ENCODE measurements around the gene SLC25A4. TPM values are rescaled to one million over a fixed set of nuclear protein-coding genes. Genes with fewer than 3 reads are reported as not detected.

SLC25A4 gene
- total RNA-seq, 1 donor from 2014 or later = 27.7 TPM

DNA sequence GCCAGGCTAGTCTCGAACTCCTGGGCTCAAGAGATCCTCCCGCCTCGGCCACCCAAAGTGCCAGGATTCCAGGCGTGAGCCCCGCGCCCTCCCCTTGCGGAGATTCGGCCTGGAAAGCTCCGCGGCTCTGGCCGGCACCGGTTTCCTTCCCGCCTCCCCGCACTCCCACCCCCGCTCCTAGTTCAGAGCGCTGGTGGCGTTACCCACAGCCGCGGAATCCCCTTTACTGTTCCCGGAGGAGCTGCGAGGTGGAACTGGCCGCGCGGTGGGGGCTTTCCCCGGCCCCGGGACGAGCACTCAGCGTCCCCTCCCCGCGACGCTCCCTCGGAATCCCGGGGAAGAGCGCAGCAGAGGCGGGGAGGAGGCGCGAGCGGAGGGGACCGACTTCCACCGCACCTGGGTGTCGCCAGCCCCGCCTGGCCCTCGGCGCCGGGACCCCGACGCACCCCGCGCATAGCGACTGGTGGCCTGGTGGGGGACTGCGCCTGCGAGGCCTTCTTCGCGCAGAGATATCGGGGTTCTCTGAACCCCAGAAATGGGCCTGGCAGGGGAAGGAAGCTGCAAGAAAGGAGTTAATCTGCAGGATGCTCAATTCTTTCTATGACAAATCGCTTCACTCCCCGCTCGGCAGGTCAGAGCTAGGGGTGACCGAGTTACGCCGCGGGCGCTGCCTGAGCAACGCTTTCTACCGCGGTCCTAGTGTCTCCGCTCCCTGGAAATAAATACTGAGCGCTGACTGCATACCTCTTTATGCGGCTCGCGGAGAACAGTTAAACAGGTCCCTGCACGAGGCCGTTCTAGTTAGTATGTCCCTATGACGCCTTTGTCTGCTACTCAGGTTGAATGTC lies 14.6 kb upstream of the SLC25A4 start:
- Mint-ChIP-seq H3K4me3 (ENCODE audit: unreplicated experiment) (peak overlapping the region; percentile 77), H3K27ac (ENCODE audit: unreplicated experiment) (no peak overlapping the region), H3K4me1 (ENCODE audit: unreplicated experiment) (peaks cover 7% of the 10 kb centered on the region), H3K36me3 (ENCODE audit: unreplicated experiment) (no peaks in the 10 kb centered on the region), H3K27me3 (ENCODE audit: unreplicated experiment) (peaks cover 15% of the 10 kb centered on the region), H3K9me3 (ENCODE audit: unreplicated experiment) (no peaks in the 10 kb centered on the region)
- TF ChIP-seq, protein P1, sequence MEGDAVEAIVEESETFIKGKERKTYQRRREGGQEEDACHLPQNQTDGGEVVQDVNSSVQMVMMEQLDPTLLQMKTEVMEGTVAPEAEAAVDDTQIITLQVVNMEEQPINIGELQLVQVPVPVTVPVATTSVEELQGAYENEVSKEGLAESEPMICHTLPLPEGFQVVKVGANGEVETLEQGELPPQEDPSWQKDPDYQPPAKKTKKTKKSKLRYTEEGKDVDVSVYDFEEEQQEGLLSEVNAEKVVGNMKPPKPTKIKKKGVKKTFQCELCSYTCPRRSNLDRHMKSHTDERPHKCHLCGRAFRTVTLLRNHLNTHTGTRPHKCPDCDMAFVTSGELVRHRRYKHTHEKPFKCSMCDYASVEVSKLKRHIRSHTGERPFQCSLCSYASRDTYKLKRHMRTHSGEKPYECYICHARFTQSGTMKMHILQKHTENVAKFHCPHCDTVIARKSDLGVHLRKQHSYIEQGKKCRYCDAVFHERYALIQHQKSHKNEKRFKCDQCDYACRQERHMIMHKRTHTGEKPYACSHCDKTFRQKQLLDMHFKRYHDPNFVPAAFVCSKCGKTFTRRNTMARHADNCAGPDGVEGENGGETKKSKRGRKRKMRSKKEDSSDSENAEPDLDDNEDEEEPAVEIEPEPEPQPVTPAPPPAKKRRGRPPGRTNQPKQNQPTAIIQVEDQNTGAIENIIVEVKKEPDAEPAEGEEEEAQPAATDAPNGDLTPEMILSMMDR (IDR thresholded peaks at IDR 0.05) = peak; percentile 23
- no peak for DNase-seq (ENCODE audit: extremely low spot score, unreplicated experiment)

DNA sequence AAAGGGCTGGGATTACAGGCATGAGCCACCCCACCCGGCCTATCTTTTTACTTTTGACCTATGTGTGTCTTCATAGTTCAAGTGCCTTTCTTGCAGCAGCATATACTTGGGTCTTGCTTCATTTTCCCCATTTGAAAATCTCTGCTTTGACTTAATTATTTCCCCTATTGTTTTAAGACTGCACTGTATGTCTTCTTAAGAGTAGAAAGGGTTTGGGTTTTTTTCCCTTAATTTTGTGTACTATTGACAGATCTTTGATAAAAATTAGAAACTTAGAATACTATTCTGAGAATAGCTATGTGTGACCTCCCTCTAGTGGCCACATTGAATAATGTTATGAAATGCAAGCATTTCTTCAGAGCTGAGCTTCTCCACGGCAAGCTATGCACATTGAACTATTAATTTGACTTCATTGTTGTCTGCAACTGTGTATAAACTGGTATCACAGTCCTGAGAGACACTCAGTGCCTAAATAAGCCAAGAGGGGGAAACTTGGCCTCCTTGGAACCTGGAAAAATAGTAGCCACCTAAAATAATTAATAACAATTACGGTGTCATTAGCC lies 8.7 kb upstream of the SLC25A4 start:
- Mint-ChIP-seq H3K4me1 (ENCODE audit: unreplicated experiment) (no peaks in the 10 kb centered on the region), H3K27ac (ENCODE audit: unreplicated experiment) (no peak overlapping the region), H3K36me3 (ENCODE audit: unreplicated experiment) (no peaks in the 10 kb centered on the region), H3K9me3 (ENCODE audit: unreplicated experiment) (no peaks in the 10 kb centered on the region), H3K27me3 (ENCODE audit: unreplicated experiment) (peaks cover 4% of the 10 kb centered on the region), H3K4me3 (ENCODE audit: unreplicated experiment) (no peak overlapping the region)
- TF ChIP-seq, protein P1 (IDR thresholded peaks at IDR 0.05) = peak; percentile 78
- no peak for DNase-seq (ENCODE audit: extremely low spot score, unreplicated experiment)

DNA sequence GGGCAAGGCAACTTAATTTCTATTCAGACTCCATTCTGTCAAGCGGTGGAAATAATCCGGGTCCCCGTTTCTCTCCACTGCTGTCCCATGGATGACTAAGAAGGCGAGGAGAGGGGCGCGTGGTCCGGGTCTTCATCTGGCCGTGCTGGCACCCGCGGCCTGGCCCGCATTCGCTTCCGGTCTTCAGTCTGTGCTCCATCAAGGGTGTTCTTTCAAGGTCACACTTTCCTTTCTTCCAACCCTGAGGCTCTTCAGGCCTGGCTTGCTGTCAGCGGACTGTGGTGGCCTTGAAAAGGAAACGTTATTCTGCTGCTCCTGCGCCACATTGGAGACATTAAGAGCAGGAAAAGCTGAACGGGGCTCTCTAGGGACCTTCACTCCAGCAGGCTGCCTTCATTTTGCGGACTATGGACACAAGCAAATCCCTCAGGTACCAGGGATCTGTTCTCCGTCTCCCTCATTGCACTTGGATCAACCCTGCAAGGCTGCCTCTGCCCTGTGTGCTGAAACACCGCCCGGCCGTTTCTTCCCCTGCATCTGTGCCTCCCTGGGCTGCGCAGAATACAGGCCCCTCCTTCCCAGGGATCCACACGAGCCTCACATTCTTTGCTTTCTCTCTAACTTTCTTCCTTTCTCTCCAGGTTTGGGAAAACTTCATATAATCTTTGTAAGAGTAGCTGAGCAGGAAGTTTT lies 5.7 kb upstream of the SLC25A4 start:
- Mint-ChIP-seq H3K36me3 (ENCODE audit: unreplicated experiment) (no peaks in the 10 kb centered on the region), H3K27me3 (ENCODE audit: unreplicated experiment) (peaks cover 4% of the 10 kb centered on the region), H3K4me1 (ENCODE audit: unreplicated experiment) (peaks cover 2% of the 10 kb centered on the region), H3K4me3 (ENCODE audit: unreplicated experiment) (no peak overlapping the region), H3K9me3 (ENCODE audit: unreplicated experiment) (no peaks in the 10 kb centered on the region), H3K27ac (ENCODE audit: unreplicated experiment) (no peak overlapping the region)
- TF ChIP-seq, protein P1 (IDR thresholded peaks at IDR 0.05) = no peak
- DNase-seq (ENCODE audit: extremely low spot score, unreplicated experiment) = no peak

DNA sequence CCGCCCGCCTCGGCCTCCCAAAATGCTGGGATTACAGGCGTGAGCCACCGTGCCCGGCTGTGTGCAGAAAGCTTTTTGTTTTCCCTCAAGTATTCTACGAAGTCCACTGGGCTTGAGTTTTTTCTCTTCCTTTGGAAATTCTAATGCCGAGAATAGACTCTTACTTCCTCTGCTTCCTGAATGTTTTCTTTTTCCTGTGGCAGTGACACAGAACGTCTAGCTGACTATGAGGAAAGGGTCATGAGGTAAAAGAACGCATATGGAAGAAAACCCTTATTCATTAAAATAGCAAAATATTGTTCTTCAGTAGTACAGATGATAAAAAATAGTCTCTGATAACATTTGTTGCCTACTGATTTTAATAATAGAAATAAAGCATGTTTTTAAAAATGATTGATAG lies 4.9 kb upstream of the SLC25A4 start:
- H3K27ac Mint-ChIP-seq (ENCODE audit: unreplicated experiment) = no peak overlapping the region
- DNase-seq (ENCODE audit: extremely low spot score, unreplicated experiment) = no peak
- H3K4me3 Mint-ChIP-seq (ENCODE audit: unreplicated experiment) = no peak overlapping the region
- peaks cover 4% of the 10 kb centered on the region for H3K4me1 Mint-ChIP-seq (ENCODE audit: unreplicated experiment)
- TF ChIP-seq, protein P1 (IDR thresholded peaks at IDR 0.05) = no peak
- no peaks in the 10 kb centered on the region for H3K36me3 Mint-ChIP-seq (ENCODE audit: unreplicated experiment)
- peaks cover 4% of the 10 kb centered on the region for H3K27me3 Mint-ChIP-seq (ENCODE audit: unreplicated experiment)
- no peaks in the 10 kb centered on the region for H3K9me3 Mint-ChIP-seq (ENCODE audit: unreplicated experiment)

DNA sequence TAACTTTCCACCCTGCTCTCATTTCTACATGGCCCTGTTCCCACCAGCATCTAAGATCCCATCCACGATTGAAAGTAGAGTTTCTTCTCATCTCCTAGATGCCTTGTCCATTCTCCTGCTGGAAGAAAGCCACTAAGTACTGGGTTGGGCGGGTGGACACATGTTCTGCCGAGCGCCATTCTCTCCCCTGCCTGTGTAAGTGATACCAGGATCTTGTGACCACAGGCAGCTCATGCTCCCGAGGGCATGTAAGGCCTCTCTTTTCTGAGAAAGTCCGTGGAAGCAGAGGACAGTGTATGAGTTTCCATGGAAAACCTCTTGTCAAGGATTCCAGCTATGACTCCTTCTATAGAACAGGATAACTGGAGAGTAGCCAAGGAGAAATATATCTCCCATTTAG lies 3.3 kb upstream of the SLC25A4 start:
- Mint-ChIP-seq H3K4me1 (ENCODE audit: unreplicated experiment) (peaks cover 16% of the 10 kb centered on the region), H3K9me3 (ENCODE audit: unreplicated experiment) (no peaks in the 10 kb centered on the region), H3K36me3 (ENCODE audit: unreplicated experiment) (no peaks in the 10 kb centered on the region), H3K27ac (ENCODE audit: unreplicated experiment) (no peak overlapping the region), H3K4me3 (ENCODE audit: unreplicated experiment) (no peak overlapping the region), H3K27me3 (ENCODE audit: unreplicated experiment) (peaks cover 4% of the 10 kb centered on the region)
- TF ChIP-seq, protein P1 (IDR thresholded peaks at IDR 0.05) = no peak
- DNase-seq (ENCODE audit: extremely low spot score, unreplicated experiment) = no peak
